ENCODE results near the gene CRB2. TPM values are rescaled to one million over a fixed set of nuclear protein-coding genes. Genes with fewer than 3 reads are reported as not detected.

The CRB2 gene
- total and polyA plus RNA-seq, 2 of the 13 experiments (the other 11 are each of a cell fraction or from before 2014, with no cell fraction given): 0.01 to 0.29 TPM

GRCh38 chr9:123349691-123350480, 6.1 kb upstream of the CRB2 start:
- peak; percentile 50 for DNase-seq (ENCODE audit: low spot score)
- no peak overlapping the region for H2AFZ ChIP-seq (ENCODE audit: low read length)
- H3K4me1 ChIP-seq (ENCODE audit: insufficient read depth, low read length): peaks cover 46% of the 10 kb centered on the region
- WGBS (ENCODE audit: low lambda C conversion rate): 17% methylated on average over 6 of the region's 16 CpGs
- H3K79me2 ChIP-seq (ENCODE audit: insufficient read depth, low read length): no peaks in the 10 kb centered on the region
- no peak overlapping the region for H3K27ac ChIP-seq (ENCODE audit: extremely low read length, insufficient read depth, low read length)
- H3K9me3 ChIP-seq (ENCODE audit: low read length): no peaks in the 10 kb centered on the region
- no TSS peak for BruUV-seq (replicated peaks)
- H3K9ac ChIP-seq (ENCODE audit: insufficient read depth, low read depth, low read length): no peak overlapping the region
- FAIRE-seq: no peak
- peak overlapping the region; percentile 16 to 65 (median 43); a peak in 5 of 6 replicates for H3K4me3 ChIP-seq (replicated peaks in 1 of 3; ENCODE audit: insufficient read depth in 1 of 3, low read depth in 2 of 3, low read length in 3 of 3)
- in situ Hi-C loops (cut with HindIII; ENCODE audit: extremely low pct_ligation_motif_present, low pct_unique_long_range_greater_than_20kb): loop anchor here (5.0 kb wide), 2 partner anchors 37 to 268 kb away; no protein-coding TSS in a partner anchor
- intact Hi-C loops (cut with micrococcal nuclease; ENCODE audit: unreplicated experiment): loop anchor here (1.0 to 5.0 kb wide), 3 partner anchors 125 to 269 kb away; no protein-coding TSS in a partner anchor
- peak overlapping the region; percentile 86 for H3K4me2 ChIP-seq (ENCODE audit: low read depth, low read length)
- CTCF ChIA-PET (ENCODE audit: low intra/inter-chr PET ratio, low total read pairs): interaction anchor here (1.6 to 2.7 kb wide), 2 partner anchors 247 to 268 kb away, joined by 4 to 27 read pairs; no protein-coding TSS in a partner anchor
- POLR2A ChIA-PET: interaction anchor here (1.1 kb wide), 1 partner anchor 254 kb away, joined by 4 read pairs; no protein-coding TSS in a partner anchor
- H3K36me3 ChIP-seq (replicated peaks in 1 of 2; ENCODE audit: control insufficient read depth in 1 of 2, insufficient read depth in 2 of 2, low read length in 2 of 2): no peaks in the 10 kb centered on the region
- peaks cover 2 to 36% of the 10 kb centered on the region in 2 experiments for H3K27me3 ChIP-seq (ENCODE audit: control insufficient read depth in 1 of 2, insufficient read depth in 2 of 2, low read length in 2 of 2)
- peak; percentile 72 for ATAC-seq
- H4K20me1 ChIP-seq (ENCODE audit: insufficient read depth, low read length): no peaks in the 10 kb centered on the region
- no peak for TF ChIP-seq GABPA (IDR thresholded peaks at IDR 0.05; ENCODE audit: low read depth, low read length)
- no peak for TF ChIP-seq GABPA (CRISPR knock-in tag; IDR thresholded peaks at IDR 0.05; ENCODE audit: low read depth)
- TF ChIP-seq KDM2A (CRISPR knock-in tag; IDR thresholded peaks at IDR 0.05; ENCODE audit: borderline replicate concordance, low read depth): peak; percentile 35; the same call in 1 of the 2 replicates
- TF ChIP-seq GFI1 (CRISPR knock-in tag; IDR thresholded peaks at IDR 0.05; ENCODE audit: borderline replicate concordance): no peak
- TF ChIP-seq ZNF317 (CRISPR knock-in tag; IDR thresholded peaks at IDR 0.05): no peak
- TF ChIP-seq ZNF225 (CRISPR knock-in tag; IDR thresholded peaks at IDR 0.05): no peak
- no peak for TF ChIP-seq ZBTB1 (CRISPR knock-in tag; IDR thresholded peaks at IDR 0.05; ENCODE audit: borderline replicate concordance)
- TF ChIP-seq TEF (CRISPR knock-in tag; IDR thresholded peaks at IDR 0.05): no peak
- no peak for TF ChIP-seq ZZZ3 (CRISPR knock-in tag; IDR thresholded peaks at IDR 0.05; ENCODE audit: borderline replicate concordance)
- TF ChIP-seq NRL (CRISPR knock-in tag; IDR thresholded peaks at IDR 0.05; ENCODE audit: borderline replicate concordance): no peak
- peak; percentile 75; the same call in 1 of the 2 replicates for TF ChIP-seq ZBTB7A (CRISPR knock-in tag; IDR thresholded peaks at IDR 0.05)
- no peak for TF ChIP-seq TMF1 (CRISPR knock-in tag; IDR thresholded peaks at IDR 0.05; ENCODE audit: low read depth)
- no peak for TF ChIP-seq PHF20 (CRISPR knock-in tag; IDR thresholded peaks at IDR 0.05)
- TF ChIP-seq FOXA3 (CRISPR knock-in tag; IDR thresholded peaks at IDR 0.05): no peak
- no peak for TF ChIP-seq ZNF101 (CRISPR knock-in tag; IDR thresholded peaks at IDR 0.05; ENCODE audit: borderline replicate concordance, low read depth)
- 0 out of 2 replicates have a peak, but pooled peaks have one; percentile 10 for TF ChIP-seq GATAD2A (CRISPR knock-in tag; IDR thresholded peaks at IDR 0.05)
- TF ChIP-seq ZBTB20 (CRISPR knock-in tag; IDR thresholded peaks at IDR 0.05; ENCODE audit: borderline replicate concordance, low read depth): no peak
- TF ChIP-seq SIX1 (CRISPR knock-in tag; IDR thresholded peaks at IDR 0.05; ENCODE audit: borderline replicate concordance): no peak
- TF ChIP-seq MXI1 (IDR thresholded peaks at IDR 0.05; ENCODE audit: borderline replicate concordance, low read depth, low read length): peak; percentile 31; the same call in 1 of the 3 replicates
- peak; percentile 95 for TF ChIP-seq STAG1 (CRISPR knock-in tag; IDR thresholded peaks at IDR 0.05)
- TF ChIP-seq MTF2 (CRISPR knock-in tag; IDR thresholded peaks at IDR 0.05; ENCODE audit: borderline replicate concordance): no peak
- TF ChIP-seq ZBTB3 (CRISPR knock-in tag; IDR thresholded peaks at IDR 0.05; ENCODE audit: borderline replicate concordance, low read depth): no peak
- TF ChIP-seq ARNTL (CRISPR knock-in tag; IDR thresholded peaks at IDR 0.05): no peak
- peak; percentile 74 for TF ChIP-seq FOSL2 (CRISPR knock-in tag; IDR thresholded peaks at IDR 0.05)
- TF ChIP-seq, protein P1, sequence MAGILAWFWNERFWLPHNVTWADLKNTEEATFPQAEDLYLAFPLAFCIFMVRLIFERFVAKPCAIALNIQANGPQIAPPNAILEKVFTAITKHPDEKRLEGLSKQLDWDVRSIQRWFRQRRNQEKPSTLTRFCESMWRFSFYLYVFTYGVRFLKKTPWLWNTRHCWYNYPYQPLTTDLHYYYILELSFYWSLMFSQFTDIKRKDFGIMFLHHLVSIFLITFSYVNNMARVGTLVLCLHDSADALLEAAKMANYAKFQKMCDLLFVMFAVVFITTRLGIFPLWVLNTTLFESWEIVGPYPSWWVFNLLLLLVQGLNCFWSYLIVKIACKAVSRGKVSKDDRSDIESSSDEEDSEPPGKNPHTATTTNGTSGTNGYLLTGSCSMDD (CRISPR knock-in tag; IDR thresholded peaks at IDR 0.05): no peak
